HepG2 (cell line): Measurements from ENCODE around the gene CRISPLD2. TPM values are rescaled to one million over a fixed set of nuclear protein-coding genes. Genes with fewer than 3 reads are reported as not detected.

ENCODE experiments used
- ATAC-seq: fragments of 200-7000 bp; cut with Tn5 transposase; 3 replicates; pipeline ENCODE4 v1.9.1; 2020; ENCODE audit warnings: mild to moderate bottlenecking, moderate library complexity
- BruUV-seq: library from RNA; stranded (reverse); fragments of 400-500 nt; replicated peaks from 2 replicates; lab custom pipeline; 2021; lab: Mats Ljungman, UMichigan
- CTCF ChIA-PET: fragments of 300-600 bp; formaldehyde crosslinking; extraction: SDS; loops from one replicate; lab custom pipeline; 2021; ENCODE audit warnings: low total read pairs, inconsistent platforms, low intra/inter-chr PET ratio; lab: Yijun Ruan, JAX
- POLR2A ChIA-PET: fragments of 350-600 bp; sonication (Branson Sonifier 250); formaldehyde crosslinking; loops from one replicate; lab custom pipeline; 2020; ENCODE audit warnings: antibody characterized with exemption, inconsistent platforms; lab: Yijun Ruan, JAX
- DNase-seq: peaks from one replicate; pipeline ENCODE4 v3.0.0-alpha.2; 2015; ENCODE audit warnings: low spot score
- FAIRE-seq: peaks from 3 replicates; lab custom pipeline; 2011; peaks lifted over from hg19 to GRCh38; lab: Jason Lieb, UNC
- H2AFZ ChIP-seq: one replicate; pipeline ENCODE4 v1.6.1; 2011; ENCODE audit warnings: low read length, inconsistent platforms
- H3K27ac ChIP-seq: fragments of 300-600 bp; 3 replicates; pipeline ENCODE4 v1.8.0; 2011; ENCODE audit warnings: mixed run types, mild to moderate bottlenecking, mixed read lengths, low read length, inconsistent platforms; ENCODE audit not compliant: insufficient read depth; ENCODE audit errors: extremely low read length
- H3K27me3 ChIP-seq, 2 experiments: fragments of 200-600 bp in 1 of 2; 2 replicates in 1 of 2; 3 replicates in 1 of 2; pipeline versions ENCODE4 v1.6.0 to v1.8.0; 2011; ENCODE audit warnings: low read length in 2 of 2, mild to moderate bottlenecking in 2 of 2, moderate library complexity in 2 of 2, inconsistent platforms in 1 of 2; ENCODE audit not compliant: insufficient read depth in 2 of 2, control insufficient read depth in 1 of 2
- H3K36me3 ChIP-seq, 2 experiments: fragments of 200-600 bp in 1 of 2; replicated peaks in 1 of 2; 2 replicates in 1 of 2; 3 replicates in 1 of 2; pipeline versions ENCODE4 v1.5.1 to v1.8.0; 2011; ENCODE audit warnings: low read length in 2 of 2, inconsistent platforms in 1 of 2; ENCODE audit not compliant: insufficient read depth in 2 of 2, control insufficient read depth in 1 of 2
- H3K4me1 ChIP-seq: 2 replicates; pipeline ENCODE4 v1.5.1; 2012; ENCODE audit warnings: low read length, inconsistent platforms; ENCODE audit not compliant: insufficient read depth
- H3K4me2 ChIP-seq: 2 replicates; pipeline ENCODE4 v1.6.0; 2011; ENCODE audit warnings: low read depth, low read length, inconsistent platforms
- H3K4me3 ChIP-seq, 3 experiments: fragments of 200-600 bp in 1 of 3; sonication (generic), shearing (Covaris generic) in 1 of 3; replicated peaks in 1 of 3; 2 replicates each; pipeline ENCODE4 v1.5.1; 2011 to 2016; ENCODE audit warnings: low read length in 3 of 3, inconsistent platforms in 2 of 3, low read depth in 2 of 3, mild to moderate bottlenecking in 2 of 3, control low read depth in 1 of 3, mixed read lengths in 1 of 3; ENCODE audit not compliant: insufficient read depth in 1 of 3
- H3K79me2 ChIP-seq: one replicate; pipeline ENCODE4 v1.6.1; 2011; ENCODE audit warnings: low read length, inconsistent platforms; ENCODE audit not compliant: insufficient read depth
- H3K9ac ChIP-seq: 2 replicates; pipeline ENCODE4 v1.6.0; 2011; ENCODE audit warnings: mild to moderate bottlenecking, low read depth, low read length, inconsistent platforms; ENCODE audit not compliant: insufficient read depth
- H3K9me3 ChIP-seq: 2 replicates; pipeline ENCODE4 v1.5.1; 2012; ENCODE audit warnings: mild to moderate bottlenecking, low read length
- H4K20me1 ChIP-seq: 2 replicates; pipeline ENCODE4 v1.6.0; 2011; ENCODE audit warnings: inconsistent platforms, mild to moderate bottlenecking, low read length, moderate library complexity; ENCODE audit not compliant: insufficient read depth
- FLYWCH1 ChIP-seq: sonication (generic); formaldehyde crosslinking; IDR thresholded peaks from 2 replicates; pipeline ENCODE4 v1.8.1; 2023; ENCODE audit warnings: mild to moderate bottlenecking, missing genetic modification reagents
- PHF20 ChIP-seq: sonication (generic); formaldehyde crosslinking; IDR thresholded peaks from 2 replicates; pipeline ENCODE4 v1.5.0; 2020; ENCODE audit warnings: mild to moderate bottlenecking, missing genetic modification reagents
- REL ChIP-seq: sonication (generic); formaldehyde crosslinking; conservative IDR thresholded peaks from 2 replicates; pipeline ENCODE4 v1.8.0; 2022; ENCODE audit warnings: mild to moderate bottlenecking, missing genetic modification reagents, moderate library complexity
- REPIN1 ChIP-seq: sonication (generic); formaldehyde crosslinking; IDR thresholded peaks from 2 replicates; pipeline ENCODE4 v1.8.0; 2022; ENCODE audit warnings: missing genetic modification reagents, low read depth, mild to moderate bottlenecking, borderline replicate concordance
- RXRA ChIP-seq: sonication (generic); formaldehyde crosslinking; IDR thresholded peaks from 2 replicates; pipeline ENCODE4 v1.5.1; 2020; ENCODE audit warnings: missing genetic modification reagents
- TBX2 ChIP-seq: sonication (generic); formaldehyde crosslinking; IDR thresholded peaks from 2 replicates; pipeline ENCODE4 v1.5.0; 2020; ENCODE audit warnings: missing genetic modification reagents, mild to moderate bottlenecking, borderline replicate concordance
- ZBTB25 ChIP-seq: IDR thresholded peaks from 2 replicates; pipeline ENCODE4 v1.6.1; 2018; ENCODE audit warnings: missing genetic modification reagents
- ZNF232 ChIP-seq: sonication (generic); formaldehyde crosslinking; IDR thresholded peaks from 2 replicates; pipeline ENCODE4 v1.4.0; 2020; ENCODE audit warnings: missing genetic modification reagents, borderline replicate concordance
- ZNF672 ChIP-seq: sonication (generic); formaldehyde crosslinking; IDR thresholded peaks from 2 replicates; pipeline ENCODE4 v1.8.1; 2022; ENCODE audit warnings: missing genetic modification reagents
- ZNF800 ChIP-seq: sonication (generic); formaldehyde crosslinking; IDR thresholded peaks from 2 replicates; pipeline ENCODE4 v1.4.0; 2020; ENCODE audit warnings: missing genetic modification reagents
- WGBS: methylation state at CpG from one replicate; pipeline ENCODE4 v1.1.6; 2017; ENCODE audit warnings: low lambda C conversion rate; 5-methylcytosine and 5-hydroxymethylcytosine counted together
- in situ Hi-C: cut with HindIII; loops from 2 replicates; pipeline ENCODE4 v1.10.0; 2017; ENCODE audit warnings: low pct_unique_long_range_greater_than_20kb; ENCODE audit not compliant: extremely low pct_ligation_motif_present
- intact Hi-C: fragments of 100-400 bp; cut with micrococcal nuclease; formaldehyde crosslinking; loops from one replicate; pipeline ENCODE4 v1.10.0; 2022; ENCODE audit not compliant: unreplicated experiment
- polyA plus RNA-seq, 8 experiments: library from polyadenylated mRNA; depleted of rRNA in 3 of 8; stranded (reverse) in 7 of 8; unstranded in 1 of 8; fragments of >200 nt; fragmentation: Illumina TruSeq in 4 of 8; extraction: Trizol in 4 of 8; gene quantifications; 2 replicates each; pipeline versions ENCODE4 v1.2.1 to v1.2.3, GENCODE V29; 2011 to 2016; ENCODE audit warnings: low read depth in 4 of 8, missing spikeins in 1 of 8, mixed read lengths in 1 of 8; ENCODE audit not compliant: insufficient read depth in 1 of 8
- total RNA-seq, 5 experiments: library from RNA; depleted of rRNA; stranded (reverse); fragments of >200 nt; fragmentation: Illumina TruSeq; extraction: Trizol; gene quantifications; 2 replicates each; pipeline ENCODE4 v1.2.3, GENCODE V29; 2016; ENCODE audit warnings: low read depth in 1 of 5

The CRISPLD2 gene
- total and polyA plus RNA-seq, 2 of the 13 experiments (the other 11 are each of a cell fraction or from before 2014, with no cell fraction given): 0.04 to 0.31 TPM

GRCh38 chr16:84842516-84843148 lies 22.8 kb downstream of the CRISPLD2 start:
- Histone ChIP-seq H4K20me1 (no peaks in the 10 kb centered on the region), H3K9ac (no peak overlapping the region), H3K4me1 (peaks cover under 1% of the 10 kb centered on the region; the same call in 1 of the 2 replicates), H3K36me3 (no peaks in the 10 kb centered on the region), H3K27me3 (peaks cover 16 to 84% of the 10 kb centered on the region in 2 experiments), H3K9me3 (no peaks in the 10 kb centered on the region), H2AFZ (no peak overlapping the region), H3K4me3 (no peak overlapping the region), H3K79me2 (no peaks in the 10 kb centered on the region), H3K27ac (no peak overlapping the region), H3K4me2 (no peak overlapping the region)
- TF ChIP-seq ZNF232 (CRISPR knock-in tag) (no peak), ZNF672 (CRISPR knock-in tag) (no peak), RXRA (CRISPR knock-in tag) (no peak), ZBTB25 (CRISPR knock-in tag) (no peak), REPIN1 (no peak), ZNF800 (CRISPR knock-in tag) (no peak), TBX2 (CRISPR knock-in tag) (no peak), REL (CRISPR knock-in tag) (no peak), FLYWCH1 (CRISPR knock-in tag) (no peak), PHF20 (CRISPR knock-in tag) (no peak)
- ChIA-PET POLR2A (no interaction called here), CTCF (no interaction called here)
- WGBS: 44% methylated on average over 18 of the region's 18 CpGs
- FAIRE-seq (no peak), DNase-seq (no peak), ATAC-seq (peak; percentile 16; the same call in 1 of the 3 replicates)
- intact Hi-C loops (no loop called here), in situ Hi-C loops (no loop called here)
- BruUV-seq: no TSS peak
